Transverse colon (tissue), 3 donors: ENCODE results near the gene ZBTB8OS.

Experiments
- POLR2A ChIP-seq: fragments of 450-650 bp; IDR thresholded peaks from one replicate; pipeline ENCODE4 v1.6.1; 2016; ENCODE audit warnings: antibody characterized with exemption, mild to moderate bottlenecking, moderate library complexity
- TF ChIP-seq, protein P1 (sequence below), 5 experiments: fragments of 200-600 bp in 3 of 5; fragments of 450-650 bp in 2 of 5; sonication (generic) in 3 of 5; IDR thresholded peaks; 1 replicate in 2 of 5; 2 replicates in 3 of 5; pipeline ENCODE4 v1.5.1; 2016 to 2017; ENCODE audit warnings: antibody characterized with exemption in 5 of 5, inconsistent platforms in 3 of 5, mild to moderate bottlenecking in 2 of 5, moderate library complexity in 1 of 5

DNA sequence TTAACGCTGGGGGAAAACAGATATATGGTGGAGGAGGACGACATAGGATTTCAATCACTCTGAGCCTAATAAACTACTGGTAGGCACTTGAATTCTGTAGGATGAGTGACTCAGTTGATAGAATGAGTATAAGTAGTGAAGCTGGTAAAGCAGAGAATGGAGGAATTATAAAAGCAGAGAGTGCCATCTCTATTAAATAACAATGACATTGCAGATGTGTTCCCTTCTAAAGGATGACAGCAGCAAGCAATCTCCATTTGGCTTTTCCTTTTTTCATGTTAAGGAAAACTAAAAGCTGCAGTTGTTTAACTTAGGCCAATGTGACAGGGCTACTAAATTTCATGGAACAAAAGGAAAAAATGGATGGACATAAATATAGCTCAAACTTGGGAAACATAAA is 17.5 kb downstream of the ZBTB8OS start:
- TF ChIP-seq, protein P1, sequence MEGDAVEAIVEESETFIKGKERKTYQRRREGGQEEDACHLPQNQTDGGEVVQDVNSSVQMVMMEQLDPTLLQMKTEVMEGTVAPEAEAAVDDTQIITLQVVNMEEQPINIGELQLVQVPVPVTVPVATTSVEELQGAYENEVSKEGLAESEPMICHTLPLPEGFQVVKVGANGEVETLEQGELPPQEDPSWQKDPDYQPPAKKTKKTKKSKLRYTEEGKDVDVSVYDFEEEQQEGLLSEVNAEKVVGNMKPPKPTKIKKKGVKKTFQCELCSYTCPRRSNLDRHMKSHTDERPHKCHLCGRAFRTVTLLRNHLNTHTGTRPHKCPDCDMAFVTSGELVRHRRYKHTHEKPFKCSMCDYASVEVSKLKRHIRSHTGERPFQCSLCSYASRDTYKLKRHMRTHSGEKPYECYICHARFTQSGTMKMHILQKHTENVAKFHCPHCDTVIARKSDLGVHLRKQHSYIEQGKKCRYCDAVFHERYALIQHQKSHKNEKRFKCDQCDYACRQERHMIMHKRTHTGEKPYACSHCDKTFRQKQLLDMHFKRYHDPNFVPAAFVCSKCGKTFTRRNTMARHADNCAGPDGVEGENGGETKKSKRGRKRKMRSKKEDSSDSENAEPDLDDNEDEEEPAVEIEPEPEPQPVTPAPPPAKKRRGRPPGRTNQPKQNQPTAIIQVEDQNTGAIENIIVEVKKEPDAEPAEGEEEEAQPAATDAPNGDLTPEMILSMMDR (IDR thresholded peaks at IDR 0.05): no peak
- no peak for TF ChIP-seq POLR2A
